Inflammatory macrophage treated with lipopolysaccharide for 1 hour (primary cell): ENCODE results near the gene KRT74.

ENCODE experiments used
- DNase-seq, 2 donors: peaks; one replicate each; pipeline ENCODE4 v3.0.0-alpha.2; 2020 to 2022

The KRT74 gene

GRCh38 chr12:52518574-52519386, 54.9 kb downstream of the KRT74 start:
- no peak for DNase-seq

- DNase-seq, result no peak
Measured at GRCh38 chr12:52517888-52518287, 55.8 kb downstream of the KRT74 start.

GRCh38 chr12:52517005-52517835, 56.4 kb downstream of the KRT74 start:
- DNase-seq, result no peak

- no peak for DNase-seq
Measured at GRCh38 chr12:52515927-52516831, 57.5 kb downstream of the KRT74 start.
